ENCODE data around the gene PCYT1B. TPM values are rescaled to one million over a fixed set of nuclear protein-coding genes. Genes with fewer than 3 reads are reported as not detected.

PCYT1B gene
- total and polyA plus RNA-seq, 9 of the 15 experiments (the other 6 are each of a cell fraction or from before 2014, with no cell fraction given), result 0.04 to 0.34 (median 0.07) TPM; not detected in 1

DNA sequence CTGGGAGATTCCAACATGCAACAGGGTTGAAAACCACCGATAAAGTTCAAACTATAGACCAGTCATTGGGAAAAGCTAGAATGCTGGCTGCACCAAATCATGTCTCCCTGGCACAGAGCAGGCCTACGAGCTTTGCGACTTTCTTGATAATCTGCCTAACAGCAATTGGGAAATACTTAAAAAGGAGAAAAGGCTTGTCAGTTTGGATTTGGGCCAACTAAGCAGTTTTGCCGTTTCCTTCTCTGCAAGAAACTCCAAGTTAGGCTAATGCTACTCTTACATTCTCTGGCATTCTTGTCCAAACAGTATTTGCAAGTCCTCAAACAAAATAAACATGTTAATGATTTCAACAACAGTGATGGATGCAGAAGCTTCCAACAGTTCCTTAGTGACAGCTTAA, 94.1 kb downstream of the PCYT1B start:
- in situ Hi-C loops (cut with MboI), result no loop called here
- ATAC-seq, result no peak
- TF ChIP-seq ZNF239 (CRISPR knock-in tag; IDR thresholded peaks at IDR 0.05), result no peak
- TF ChIP-seq, protein P1, sequence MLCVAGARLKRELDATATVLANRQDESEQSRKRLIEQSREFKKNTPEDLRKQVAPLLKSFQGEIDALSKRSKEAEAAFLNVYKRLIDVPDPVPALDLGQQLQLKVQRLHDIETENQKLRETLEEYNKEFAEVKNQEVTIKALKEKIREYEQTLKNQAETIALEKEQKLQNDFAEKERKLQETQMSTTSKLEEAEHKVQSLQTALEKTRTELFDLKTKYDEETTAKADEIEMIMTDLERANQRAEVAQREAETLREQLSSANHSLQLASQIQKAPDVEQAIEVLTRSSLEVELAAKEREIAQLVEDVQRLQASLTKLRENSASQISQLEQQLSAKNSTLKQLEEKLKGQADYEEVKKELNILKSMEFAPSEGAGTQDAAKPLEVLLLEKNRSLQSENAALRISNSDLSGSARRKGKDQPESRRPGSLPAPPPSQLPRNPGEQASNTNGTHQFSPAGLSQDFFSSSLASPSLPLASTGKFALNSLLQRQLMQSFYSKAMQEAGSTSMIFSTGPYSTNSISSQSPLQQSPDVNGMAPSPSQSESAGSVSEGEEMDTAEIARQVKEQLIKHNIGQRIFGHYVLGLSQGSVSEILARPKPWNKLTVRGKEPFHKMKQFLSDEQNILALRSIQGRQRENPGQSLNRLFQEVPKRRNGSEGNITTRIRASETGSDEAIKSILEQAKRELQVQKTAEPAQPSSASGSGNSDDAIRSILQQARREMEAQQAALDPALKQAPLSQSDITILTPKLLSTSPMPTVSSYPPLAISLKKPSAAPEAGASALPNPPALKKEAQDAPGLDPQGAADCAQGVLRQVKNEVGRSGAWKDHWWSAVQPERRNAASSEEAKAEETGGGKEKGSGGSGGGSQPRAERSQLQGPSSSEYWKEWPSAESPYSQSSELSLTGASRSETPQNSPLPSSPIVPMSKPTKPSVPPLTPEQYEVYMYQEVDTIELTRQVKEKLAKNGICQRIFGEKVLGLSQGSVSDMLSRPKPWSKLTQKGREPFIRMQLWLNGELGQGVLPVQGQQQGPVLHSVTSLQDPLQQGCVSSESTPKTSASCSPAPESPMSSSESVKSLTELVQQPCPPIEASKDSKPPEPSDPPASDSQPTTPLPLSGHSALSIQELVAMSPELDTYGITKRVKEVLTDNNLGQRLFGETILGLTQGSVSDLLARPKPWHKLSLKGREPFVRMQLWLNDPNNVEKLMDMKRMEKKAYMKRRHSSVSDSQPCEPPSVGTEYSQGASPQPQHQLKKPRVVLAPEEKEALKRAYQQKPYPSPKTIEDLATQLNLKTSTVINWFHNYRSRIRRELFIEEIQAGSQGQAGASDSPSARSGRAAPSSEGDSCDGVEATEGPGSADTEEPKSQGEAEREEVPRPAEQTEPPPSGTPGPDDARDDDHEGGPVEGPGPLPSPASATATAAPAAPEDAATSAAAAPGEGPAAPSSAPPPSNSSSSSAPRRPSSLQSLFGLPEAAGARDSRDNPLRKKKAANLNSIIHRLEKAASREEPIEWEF (CRISPR knock-in tag; IDR thresholded peaks at IDR 0.05), result no peak
- no peak for TF ChIP-seq BRF1 (IDR thresholded peaks at IDR 0.05; ENCODE audit: borderline replicate concordance, extremely low read depth, insufficient read length)
- TF ChIP-seq MECOM (CRISPR knock-in tag; IDR thresholded peaks at IDR 0.05), result no peak
- TF ChIP-seq ZNF274 (IDR thresholded peaks at IDR 0.05; ENCODE audit: borderline replicate concordance, low read depth, low read length), result no peak
- TF ChIP-seq ZNF707 (CRISPR knock-in tag; conservative IDR thresholded peaks at IDR 0.05), result no peak
- TF ChIP-seq MTA1 (IDR thresholded peaks at IDR 0.05; ENCODE audit: borderline replicate concordance), result no peak
- no peak for TF ChIP-seq HCFC1 (IDR thresholded peaks at IDR 0.05; ENCODE audit: low read depth, low read length)
- TF ChIP-seq NBN (IDR thresholded peaks at IDR 0.05; ENCODE audit: low read depth), result no peak
- TF ChIP-seq, protein P2, sequence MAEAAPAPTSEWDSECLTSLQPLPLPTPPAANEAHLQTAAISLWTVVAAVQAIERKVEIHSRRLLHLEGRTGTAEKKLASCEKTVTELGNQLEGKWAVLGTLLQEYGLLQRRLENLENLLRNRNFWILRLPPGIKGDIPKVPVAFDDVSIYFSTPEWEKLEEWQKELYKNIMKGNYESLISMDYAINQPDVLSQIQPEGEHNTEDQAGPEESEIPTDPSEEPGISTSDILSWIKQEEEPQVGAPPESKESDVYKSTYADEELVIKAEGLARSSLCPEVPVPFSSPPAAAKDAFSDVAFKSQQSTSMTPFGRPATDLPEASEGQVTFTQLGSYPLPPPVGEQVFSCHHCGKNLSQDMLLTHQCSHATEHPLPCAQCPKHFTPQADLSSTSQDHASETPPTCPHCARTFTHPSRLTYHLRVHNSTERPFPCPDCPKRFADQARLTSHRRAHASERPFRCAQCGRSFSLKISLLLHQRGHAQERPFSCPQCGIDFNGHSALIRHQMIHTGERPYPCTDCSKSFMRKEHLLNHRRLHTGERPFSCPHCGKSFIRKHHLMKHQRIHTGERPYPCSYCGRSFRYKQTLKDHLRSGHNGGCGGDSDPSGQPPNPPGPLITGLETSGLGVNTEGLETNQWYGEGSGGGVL (CRISPR knock-in tag; IDR thresholded peaks at IDR 0.05), result no peak
- TF ChIP-seq ZNF174 (CRISPR knock-in tag; IDR thresholded peaks at IDR 0.05), result no peak
- no peak for TF ChIP-seq XRCC4 (IDR thresholded peaks at IDR 0.05; ENCODE audit: extremely low read depth, insufficient read depth, insufficient read length)
- TF ChIP-seq FOXA1 (IDR thresholded peaks at IDR 0.05; ENCODE audit: borderline replicate concordance), result no peak
- TF ChIP-seq, protein P3, sequence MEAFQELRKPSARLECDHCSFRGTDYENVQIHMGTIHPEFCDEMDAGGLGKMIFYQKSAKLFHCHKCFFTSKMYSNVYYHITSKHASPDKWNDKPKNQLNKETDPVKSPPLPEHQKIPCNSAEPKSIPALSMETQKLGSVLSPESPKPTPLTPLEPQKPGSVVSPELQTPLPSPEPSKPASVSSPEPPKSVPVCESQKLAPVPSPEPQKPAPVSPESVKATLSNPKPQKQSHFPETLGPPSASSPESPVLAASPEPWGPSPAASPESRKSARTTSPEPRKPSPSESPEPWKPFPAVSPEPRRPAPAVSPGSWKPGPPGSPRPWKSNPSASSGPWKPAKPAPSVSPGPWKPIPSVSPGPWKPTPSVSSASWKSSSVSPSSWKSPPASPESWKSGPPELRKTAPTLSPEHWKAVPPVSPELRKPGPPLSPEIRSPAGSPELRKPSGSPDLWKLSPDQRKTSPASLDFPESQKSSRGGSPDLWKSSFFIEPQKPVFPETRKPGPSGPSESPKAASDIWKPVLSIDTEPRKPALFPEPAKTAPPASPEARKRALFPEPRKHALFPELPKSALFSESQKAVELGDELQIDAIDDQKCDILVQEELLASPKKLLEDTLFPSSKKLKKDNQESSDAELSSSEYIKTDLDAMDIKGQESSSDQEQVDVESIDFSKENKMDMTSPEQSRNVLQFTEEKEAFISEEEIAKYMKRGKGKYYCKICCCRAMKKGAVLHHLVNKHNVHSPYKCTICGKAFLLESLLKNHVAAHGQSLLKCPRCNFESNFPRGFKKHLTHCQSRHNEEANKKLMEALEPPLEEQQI (IDR thresholded peaks at IDR 0.05), result no peak
- no peak for TF ChIP-seq SUPT5H (IDR thresholded peaks at IDR 0.05)

More for the DNA sequence above, 94.1 kb downstream of the PCYT1B start:
- Histone ChIP-seq H3K4me1 (replicated peaks in 1 of 2; ENCODE audit: control insufficient read depth in 2 of 2, insufficient read depth in 2 of 2, low read length in 2 of 2) (no peaks in the 10 kb centered on the region), H3K4me3 (no peak overlapping the region), H2AFZ (ENCODE audit: low read depth, low read length) (no peak overlapping the region), H3K9ac (ENCODE audit: insufficient read depth in 1 of 2, low read depth in 2 of 2, low read length in 2 of 2) (no peak overlapping the region), H3K9me3 (replicated peaks; ENCODE audit: control insufficient read depth, insufficient read depth, low read depth, low read length) (no peaks in the 10 kb centered on the region), H3K27me3 (ENCODE audit: control insufficient read depth in 2 of 2, insufficient read depth in 2 of 2, low read length in 2 of 2) (peaks cover 0 to 2% of the 10 kb centered on the region in 2 experiments; a peak in 2 of 5 replicates), H3K9me1 (ENCODE audit: control insufficient read depth, insufficient read depth, low read length) (no peaks in the 10 kb centered on the region), H4K20me1 (replicated peaks; ENCODE audit: control insufficient read depth, insufficient read depth, low read length) (no peaks in the 10 kb centered on the region), H3K4me2 (ENCODE audit: insufficient read depth, low read length) (no peak overlapping the region), H3K36me3 (ENCODE audit: control insufficient read depth, insufficient read depth, low read length) (no peaks in the 10 kb centered on the region), H3K79me2 (ENCODE audit: control insufficient read depth, insufficient read depth, low read length) (no peaks in the 10 kb centered on the region), H3K27ac (ENCODE audit: extremely low read depth, low read depth, low read length) (no peak overlapping the region)
- FAIRE-seq, result no peak
- BruUV-seq (replicated peaks), result no TSS peak
- WGBS (ENCODE audit: insufficient coverage, low coverage, missing lambda C conversion rate), result 2% methylated on average over 4 of the region's 4 CpGs
- intact Hi-C loops (cut with micrococcal nuclease), result no loop called here
- DNase-seq (ENCODE audit: extremely low read depth in 1 of 4, low spot score in 3 of 4), result no peak
- ChIA-PET CTCF (ENCODE audit: low intra/inter-chr PET ratio) (no interaction called here), POLR2A (interaction anchor here (0.6 to 0.8 kb wide), 2 partner anchors 12 to 888 kb away, joined by 3 read pairs; no protein-coding TSS in a partner anchor)

Data from K562 (cell line).